ENCODE data around the gene ZNF445. TPM values are rescaled to one million over a fixed set of nuclear protein-coding genes. Genes with fewer than 3 reads are reported as not detected.

ZNF445 gene
- total RNA-seq, 1 donor from 2014 or later: 20.9 TPM

GRCh38 chr3:44499149-44499898, 21.9 kb upstream of the ZNF445 start:
- peaks cover 3% of the 10 kb centered on the region for H3K36me3 ChIP-seq (ENCODE audit: insufficient read depth, low read length)
- DNase-seq (ENCODE audit: low read depth): no peak
- peaks cover 47% of the 10 kb centered on the region for H3K9me3 Mint-ChIP-seq (ENCODE audit: unreplicated experiment)
- no peaks in the 10 kb centered on the region for H3K27me3 Mint-ChIP-seq (ENCODE audit: low read depth, unreplicated experiment)
- peaks cover 14% of the 10 kb centered on the region for H3K79me2 ChIP-seq (ENCODE audit: insufficient read depth, low read length)
- no peak overlapping the region for H3K4me3 Mint-ChIP-seq (ENCODE audit: unreplicated experiment)
- no peaks in the 10 kb centered on the region for H3K4me1 ChIP-seq (ENCODE audit: insufficient read depth, low read length)
- FAIRE-seq: no peak
- peaks cover 17% of the 10 kb centered on the region for H3K4me1 Mint-ChIP-seq (ENCODE audit: low read depth, unreplicated experiment)
- H3K27ac ChIP-seq (ENCODE audit: low read depth, low read length): no peak overlapping the region
- peaks cover 3% of the 10 kb centered on the region for H4K20me1 ChIP-seq (ENCODE audit: insufficient read depth, low read length)
- H3K4me3 ChIP-seq (ENCODE audit: insufficient read depth, low read depth, low read length): no peak overlapping the region
- H3K27ac Mint-ChIP-seq (ENCODE audit: unreplicated experiment): no peak overlapping the region
- no peak overlapping the region for H3K4me2 ChIP-seq (ENCODE audit: low read length)
- peaks cover 58% of the 10 kb centered on the region for H3K36me3 Mint-ChIP-seq (ENCODE audit: low read depth, unreplicated experiment)
- H3K9me3 ChIP-seq (ENCODE audit: insufficient read depth, low read depth, low read length): peaks cover 35% of the 10 kb centered on the region
- no peaks in the 10 kb centered on the region for H3K27me3 ChIP-seq (ENCODE audit: insufficient read depth, low read length)
- no peak overlapping the region for H3K9ac ChIP-seq (ENCODE audit: low read length)
- TF ChIP-seq EZH2 (IDR thresholded peaks at IDR 0.05; ENCODE audit: insufficient read depth, low read length) (no peak), CTCF (IDR thresholded peaks at IDR 0.05; ENCODE audit: insufficient read depth, low read depth, low read length) (no peak)
- H2AFZ ChIP-seq (ENCODE audit: low read depth, low read length): no peak overlapping the region

GRCh38 chr3:44495636-44496415, 18.4 kb upstream of the ZNF445 start:
- no peaks in the 10 kb centered on the region for H3K27me3 ChIP-seq (ENCODE audit: insufficient read depth, low read length)
- H3K79me2 ChIP-seq (ENCODE audit: insufficient read depth, low read length): no peaks in the 10 kb centered on the region
- Mint-ChIP-seq H3K27ac (ENCODE audit: unreplicated experiment) (no peak overlapping the region), H3K27me3 (ENCODE audit: low read depth, unreplicated experiment) (no peaks in the 10 kb centered on the region), H3K4me1 (ENCODE audit: low read depth, unreplicated experiment) (peaks cover 4% of the 10 kb centered on the region), H3K4me3 (ENCODE audit: unreplicated experiment) (no peak overlapping the region), H3K36me3 (ENCODE audit: low read depth, unreplicated experiment) (peaks cover 64% of the 10 kb centered on the region), H3K9me3 (ENCODE audit: unreplicated experiment) (peaks cover 51% of the 10 kb centered on the region)
- H3K4me2 ChIP-seq (ENCODE audit: low read length): no peak overlapping the region
- no peak overlapping the region for H2AFZ ChIP-seq (ENCODE audit: low read depth, low read length)
- peaks cover 22% of the 10 kb centered on the region for H3K9me3 ChIP-seq (ENCODE audit: insufficient read depth, low read depth, low read length)
- H3K9ac ChIP-seq (ENCODE audit: low read length): no peak overlapping the region
- DNase-seq (ENCODE audit: low read depth) (no peak), FAIRE-seq (no peak)
- TF ChIP-seq CTCF (IDR thresholded peaks at IDR 0.05; ENCODE audit: insufficient read depth, low read depth, low read length): no peak
- TF ChIP-seq EZH2 (IDR thresholded peaks at IDR 0.05; ENCODE audit: insufficient read depth, low read length): no peak
- H3K4me3 ChIP-seq (ENCODE audit: insufficient read depth, low read depth, low read length): no peak overlapping the region
- no peak overlapping the region for H3K27ac ChIP-seq (ENCODE audit: low read depth, low read length)
- H3K36me3 ChIP-seq (ENCODE audit: insufficient read depth, low read length): peaks cover 3% of the 10 kb centered on the region
- H4K20me1 ChIP-seq (ENCODE audit: insufficient read depth, low read length): no peaks in the 10 kb centered on the region
- H3K4me1 ChIP-seq (ENCODE audit: insufficient read depth, low read length): no peaks in the 10 kb centered on the region
